Bronchial epithelial cell (primary cell): ENCODE data around the gene NUAK2. TPM values are rescaled to one million over a fixed set of nuclear protein-coding genes. Genes with fewer than 3 reads are reported as not detected.
"Not testable (repeated sequence)": the region's sequence is repeated elsewhere in the genome, so short reads cannot be mapped to it uniquely, and the experiment has no call there.

Source experiments
- DNase-seq: peaks from one replicate; pipeline ENCODE4 v3.0.0-alpha.2; 2010; ENCODE audit warnings: low read depth
- FAIRE-seq: peaks from 2 replicates; lab custom pipeline; 2011; peaks lifted over from hg19 to GRCh38; lab: Jason Lieb, UNC
- H3K27me3 ChIP-seq: 2 replicates; pipeline ENCODE4 v1.5.1; 2011; ENCODE audit warnings: low read length; ENCODE audit not compliant: control insufficient read depth, insufficient read depth
- H3K36me3 ChIP-seq: 2 replicates; pipeline ENCODE4 v1.5.1; 2011; ENCODE audit warnings: low read length; ENCODE audit not compliant: control insufficient read depth, insufficient read depth
- H3K4me3 ChIP-seq: 2 replicates; pipeline ENCODE4 v1.5.1; 2011; ENCODE audit warnings: mild to moderate bottlenecking, low read depth, low read length, control low read depth
- CTCF ChIP-seq: IDR thresholded peaks from 2 replicates; pipeline ENCODE4 v1.5.1; 2011; ENCODE audit warnings: mild to moderate bottlenecking, moderate library complexity, low read length, control low read depth, inconsistent platforms; ENCODE audit not compliant: insufficient read depth, severe bottlenecking
- total RNA-seq: library from RNA; depleted of rRNA; stranded (reverse); fragments of >200 nt; gene quantifications from 2 replicates; pipeline ENCODE4 v1.2.1, GENCODE V29; 2014

Gene NUAK2
- total RNA-seq, 1 donor from 2014 or later = 3.9 TPM

- TF ChIP-seq CTCF = no peak
- DNase-seq (no peak), FAIRE-seq (no peak)
- H3K27me3 ChIP-seq = no peaks in the 10 kb centered on the region
- peaks cover 40% of the 10 kb centered on the region for H3K36me3 ChIP-seq
- no peak overlapping the region for H3K4me3 ChIP-seq
These were observed 18.2 kb downstream of the NUAK2 start for GRCh38 chr1:205303247-205303888.

GRCh38 chr1:205301842-205302588 is 19.5 kb downstream of the NUAK2 start:
- no peak for DNase-seq
- H3K4me3 ChIP-seq = no peak overlapping the region
- TF ChIP-seq CTCF = no peak
- no peak for FAIRE-seq
- no peaks in the 10 kb centered on the region for H3K27me3 ChIP-seq
- peaks cover 27% of the 10 kb centered on the region for H3K36me3 ChIP-seq

GRCh38 chr1:205301205-205301821 is 20.2 kb downstream of the NUAK2 start:
- Histone ChIP-seq H3K27me3 (no peaks in the 10 kb centered on the region), H3K4me3 (no peak overlapping the region), H3K36me3 (peaks cover 22% of the 10 kb centered on the region)
- DNase-seq = peak; percentile 73
- TF ChIP-seq CTCF = no peak
- no peak for FAIRE-seq

GRCh38 chr1:205300149-205300548 is 21.4 kb downstream of the NUAK2 start:
- DNase-seq (no peak), FAIRE-seq (no peak)
- no peak for TF ChIP-seq CTCF
- no peaks in the 10 kb centered on the region for H3K27me3 ChIP-seq
- no peak overlapping the region for H3K4me3 ChIP-seq
- peaks cover 19% of the 10 kb centered on the region for H3K36me3 ChIP-seq

GRCh38 chr1:205298191-205298994 is 23.2 kb downstream of the NUAK2 start:
- no peak for FAIRE-seq

GRCh38 chr1:205297546-205298177 is 23.9 kb downstream of the NUAK2 start:
- not testable (repeated sequence) for H3K27me3 ChIP-seq, FAIRE-seq, H3K36me3 ChIP-seq, H3K4me3 ChIP-seq
- DNase-seq = peak; percentile 28

More at GRCh38 chr1:205298191-205298994, 23.2 kb downstream of the NUAK2 start:
- TF ChIP-seq CTCF = no peak
- Histone ChIP-seq H3K36me3 (peaks cover 5% of the 10 kb centered on the region), H3K4me3 (no peak overlapping the region), H3K27me3 (no peaks in the 10 kb centered on the region)
- peak; percentile 97 for DNase-seq
